GM12878 (cell line): ENCODE data around the gene ZNF33B. TPM values are rescaled to one million over a fixed set of nuclear protein-coding genes. Genes with fewer than 3 reads are reported as not detected.
A peak's percentile ranks its signal among the peaks of the same experiment; 100 is the strongest.

Source experiments
- ATF7 ChIP-seq: fragments of 450-650 bp; IDR thresholded peaks from 2 replicates; pipeline ENCODE4 v1.6.1; 2016; ENCODE audit warnings: low read depth, mild to moderate bottlenecking
- CBX5 ChIP-seq: sonication (generic); IDR thresholded peaks from 2 replicates; pipeline ENCODE4 v1.6.1; 2016; ENCODE audit warnings: low read depth, moderate library complexity, mild to moderate bottlenecking, inconsistent platforms
- CHD1 ChIP-seq: IDR thresholded peaks from 2 replicates; pipeline ENCODE4 v1.6.1; 2012; ENCODE audit warnings: low read depth, low read length, improper control_type of control experiment
- CREM ChIP-seq: IDR thresholded peaks from 2 replicates; pipeline ENCODE4 v1.6.1; 2014; ENCODE audit warnings: antibody characterized with exemption, low read depth
- CUX1 ChIP-seq: IDR thresholded peaks from 2 replicates; pipeline ENCODE4 v1.6.1; 2012; ENCODE audit warnings: improper control_type of control experiment, low read depth, low read length; ENCODE audit not compliant: insufficient replicate concordance
- DPF2 ChIP-seq: fragments of 450-650 bp; IDR thresholded peaks from 2 replicates; pipeline ENCODE4 v1.6.1; 2017; ENCODE audit warnings: mild to moderate bottlenecking
- E2F4 ChIP-seq: IDR thresholded peaks from 2 replicates; pipeline ENCODE4 v1.6.1; 2012; ENCODE audit warnings: low read depth, low read length, improper control_type of control experiment
- IRF3 ChIP-seq: fragments of 450-650 bp; IDR thresholded peaks from 2 replicates; pipeline ENCODE4 v1.6.1; 2014; ENCODE audit warnings: mild to moderate bottlenecking
- JUND ChIP-seq: IDR thresholded peaks from 2 replicates; pipeline ENCODE4 v1.6.1; 2012; ENCODE audit warnings: low read depth, mild to moderate bottlenecking, low read length, improper control_type of control experiment, moderate library complexity
- NFYA ChIP-seq: IDR thresholded peaks from 2 replicates; pipeline ENCODE4 v1.6.1; 2011; ENCODE audit warnings: low read depth, mild to moderate bottlenecking, low read length, improper control_type of control experiment, borderline replicate concordance
- NFYB ChIP-seq: IDR thresholded peaks from 2 replicates; pipeline ENCODE4 v1.6.1; 2011; ENCODE audit warnings: low read depth, mild to moderate bottlenecking, low read length, improper control_type of control experiment, moderate library complexity; ENCODE audit not compliant: insufficient read depth
- NRF1 ChIP-seq: conservative IDR thresholded peaks from 2 replicates; pipeline ENCODE4 v1.6.1; 2011; ENCODE audit warnings: mild to moderate bottlenecking, low read depth, low read length, improper control_type of control experiment
- POLR2AphosphoS5 ChIP-seq: IDR thresholded peaks from 2 replicates; pipeline ENCODE4 v1.6.1; 2011; ENCODE audit warnings: mild to moderate bottlenecking, low read length, inconsistent platforms
- WRNIP1 ChIP-seq: IDR thresholded peaks from 2 replicates; pipeline ENCODE4 v1.6.1; 2011; ENCODE audit warnings: low read depth, low read length, improper control_type of control experiment, borderline replicate concordance
- ZNF384 ChIP-seq: IDR thresholded peaks from 2 replicates; pipeline ENCODE4 v1.6.1; 2012; ENCODE audit warnings: low read depth, mild to moderate bottlenecking, low read length, improper control_type of control experiment, borderline replicate concordance
- polyA plus RNA-seq, 11 experiments: library from polyadenylated mRNA; depleted of rRNA in 4 of 11; unstranded in 6 of 11; stranded (reverse) in 5 of 11; fragments of >200 nt; fragmentation: Nextera tagmentation in 4 of 11; fragmentation: Illumina TruSeq in 1 of 11; extraction: Ambion mirVana in 4 of 11; extraction: Trizol in 1 of 11; gene quantifications; 1 replicate in 1 of 11; 2 replicates in 10 of 11; pipeline versions ENCODE4 v1.2.1 to v1.2.3, GENCODE V29; 2011 to 2016; ENCODE audit warnings: inconsistent platforms in 2 of 11, missing spikeins in 2 of 11, low read depth in 1 of 11
- total RNA-seq, 4 experiments: library from RNA; depleted of rRNA in 3 of 4; stranded (reverse); fragments of >200 nt in 3 of 4; fragmentation: Illumina TruSeq in 1 of 4; extraction: Trizol in 1 of 4; gene quantifications; 2 replicates each; pipeline versions ENCODE4 v1.2.1 to v1.2.3, GENCODE V29; 2013 to 2021
- TF ChIP-seq, protein P1 (sequence below): fragments of 450-650 bp; IDR thresholded peaks from 2 replicates; pipeline ENCODE4 v1.6.1; 2017; ENCODE audit warnings: low read depth, mild to moderate bottlenecking, moderate library complexity

The ZNF33B gene
- total and polyA plus RNA-seq, 10 of the 15 experiments (the other 5 are each of a cell fraction or from before 2014, with no cell fraction given), result 5.3 to 19.7 (median 9.3) TPM

- TF ChIP-seq ATF7 (peak; percentile 20; the same call in 1 of the 2 replicates), NFYA (no peak), CUX1 (no peak), CREM (peak; percentile 95), DPF2 (0 out of 2 replicates have a peak, but pooled peaks have one; percentile 38), CHD1 (no peak), IRF3 (no peak), ZNF384 (no peak), NRF1 (peak; percentile 74), NFYB (no peak), WRNIP1 (no peak), CBX5 (no peak), POLR2AphosphoS5 (peak; percentile 41; the same call in 1 of the 2 replicates), JUND (no peak), E2F4 (peak; percentile 58)
- TF ChIP-seq, protein P1, sequence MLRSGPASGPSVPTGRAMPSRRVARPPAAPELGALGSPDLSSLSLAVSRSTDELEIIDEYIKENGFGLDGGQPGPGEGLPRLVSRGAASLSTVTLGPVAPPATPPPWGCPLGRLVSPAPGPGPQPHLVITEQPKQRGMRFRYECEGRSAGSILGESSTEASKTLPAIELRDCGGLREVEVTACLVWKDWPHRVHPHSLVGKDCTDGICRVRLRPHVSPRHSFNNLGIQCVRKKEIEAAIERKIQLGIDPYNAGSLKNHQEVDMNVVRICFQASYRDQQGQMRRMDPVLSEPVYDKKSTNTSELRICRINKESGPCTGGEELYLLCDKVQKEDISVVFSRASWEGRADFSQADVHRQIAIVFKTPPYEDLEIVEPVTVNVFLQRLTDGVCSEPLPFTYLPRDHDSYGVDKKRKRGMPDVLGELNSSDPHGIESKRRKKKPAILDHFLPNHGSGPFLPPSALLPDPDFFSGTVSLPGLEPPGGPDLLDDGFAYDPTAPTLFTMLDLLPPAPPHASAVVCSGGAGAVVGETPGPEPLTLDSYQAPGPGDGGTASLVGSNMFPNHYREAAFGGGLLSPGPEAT, result peak; percentile 51; the same call in 1 of the 2 replicates
Observed at GRCh38 chr10:42552188-42553063, 85.9 kb downstream of the ZNF33B start (continued).
